GM12891 (cell line): ENCODE data around the gene DHRS13.
A peak's percentile ranks its signal among the peaks of the same experiment; 100 is the strongest.

Experiments
- DNase-seq: peaks from one replicate; pipeline ENCODE4 v3.0.0; 2011; ENCODE audit warnings: low spot score; ENCODE audit not compliant: insufficient read length
- FAIRE-seq: peaks from 2 replicates; lab custom pipeline; 2011; peaks lifted over from hg19 to GRCh38; lab: Jason Lieb, UNC
- PAX5 ChIP-seq: IDR thresholded peaks from 2 replicates; pipeline ENCODE4 v1.6.1; 2011; ENCODE audit warnings: low read length, moderate library complexity, mild to moderate bottlenecking; ENCODE audit not compliant: insufficient read depth, severe bottlenecking
- POLR2A ChIP-seq: IDR thresholded peaks from 2 replicates; pipeline ENCODE4 v1.6.1; 2011; ENCODE audit warnings: low read depth, low read length, control low read depth
- POLR2AphosphoS5 ChIP-seq: IDR thresholded peaks from 2 replicates; pipeline ENCODE4 v1.6.1; 2011; ENCODE audit warnings: low read depth, low read length, control low read depth
- POU2F2 ChIP-seq: IDR thresholded peaks from 2 replicates; pipeline ENCODE4 v1.6.1; 2011; ENCODE audit warnings: low read depth, mild to moderate bottlenecking, control low read depth, low read length, moderate library complexity
- SPI1 ChIP-seq: IDR thresholded peaks from 2 replicates; pipeline ENCODE4 v1.6.1; 2011; ENCODE audit warnings: low read depth, low read length, control low read depth
- TAF1 ChIP-seq: IDR thresholded peaks from 2 replicates; pipeline ENCODE4 v1.6.1; 2011; ENCODE audit warnings: low read depth, low read length, control low read depth

The DHRS13 gene

GRCh38 chr17:28861393-28862203, 41.3 kb downstream of the DHRS13 start:
- TF ChIP-seq POU2F2: no peak
- TF ChIP-seq SPI1: no peak
- no peak for TF ChIP-seq TAF1
- TF ChIP-seq POLR2AphosphoS5: no peak
- no peak for TF ChIP-seq POLR2A
- no peak for TF ChIP-seq PAX5
- FAIRE-seq: no peak
- DNase-seq: no peak

- TF ChIP-seq PAX5: no peak
- no peak for TF ChIP-seq POLR2AphosphoS5
- no peak for TF ChIP-seq POLR2A
- TF ChIP-seq POU2F2: no peak
- TF ChIP-seq SPI1: no peak
- no peak for TF ChIP-seq TAF1
- FAIRE-seq (no peak), DNase-seq (no peak)
Observed at GRCh38 chr17:28860363-28860808, 42.5 kb downstream of the DHRS13 start.

- no peak for DNase-seq
- no peak for TF ChIP-seq TAF1
- no peak for FAIRE-seq
Observed at GRCh38 chr17:28858801-28859355, 44.0 kb downstream of the DHRS13 start.

- no peak for FAIRE-seq
- DNase-seq: no peak
- TF ChIP-seq POU2F2 (no peak), POLR2A (no peak), TAF1 (no peak), POLR2AphosphoS5 (no peak), SPI1 (no peak), PAX5 (no peak)
Observed at GRCh38 chr17:28857905-28858800, 44.7 kb downstream of the DHRS13 start.

GRCh38 chr17:28856028-28856574, 46.8 kb downstream of the DHRS13 start:
- TF ChIP-seq PAX5 (no peak), SPI1 (no peak), POLR2AphosphoS5 (no peak), POU2F2 (no peak), TAF1 (no peak), POLR2A (no peak)
- DNase-seq: no peak
- no peak for FAIRE-seq

- TF ChIP-seq POLR2AphosphoS5 (no peak), TAF1 (no peak), POLR2A (no peak), PAX5 (no peak), POU2F2 (no peak), SPI1 (no peak)
- no peak for FAIRE-seq
- DNase-seq: no peak
Observed at GRCh38 chr17:28855336-28855679, 47.6 kb downstream of the DHRS13 start.

GRCh38 chr17:28854457-28855335, 48.2 kb downstream of the DHRS13 start, which contains the start of gene ERAL1:
ERAL1 (plus strand) TSS chr17:28855016; CDS start chr17:28855035, 19 bp downstream.
- DNase-seq (peak; percentile 81), FAIRE-seq (peak; percentile 94)
- TF ChIP-seq POLR2A (peak; percentile 87), TAF1 (peak; percentile 94), PAX5 (no peak), POLR2AphosphoS5 (peak; percentile 89), POU2F2 (peak; percentile 61; the same call in 1 of the 2 replicates)

GRCh38 chr17:28853295-28853694, 49.6 kb downstream of the DHRS13 start:
- no peak for FAIRE-seq
- DNase-seq: no peak
- no peak for TF ChIP-seq PAX5
- no peak for TF ChIP-seq POLR2AphosphoS5
- no peak for TF ChIP-seq TAF1
- no peak for TF ChIP-seq POLR2A
- no peak for TF ChIP-seq POU2F2
- TF ChIP-seq SPI1: no peak
